Activated naive CD8-positive, alpha-beta T cell treated with anti-CD3 and anti-CD28 coated beads, Interleukin-2, amount 50 U/mL, for 16 hours (primary cell): Measurements from ENCODE around the gene AMN.

Experiments used
- DNase-seq: peaks from one replicate; pipeline ENCODE4 v3.0.0-alpha.2; 2020; ENCODE audit warnings: low read depth, low spot score

The AMN gene

DNA sequence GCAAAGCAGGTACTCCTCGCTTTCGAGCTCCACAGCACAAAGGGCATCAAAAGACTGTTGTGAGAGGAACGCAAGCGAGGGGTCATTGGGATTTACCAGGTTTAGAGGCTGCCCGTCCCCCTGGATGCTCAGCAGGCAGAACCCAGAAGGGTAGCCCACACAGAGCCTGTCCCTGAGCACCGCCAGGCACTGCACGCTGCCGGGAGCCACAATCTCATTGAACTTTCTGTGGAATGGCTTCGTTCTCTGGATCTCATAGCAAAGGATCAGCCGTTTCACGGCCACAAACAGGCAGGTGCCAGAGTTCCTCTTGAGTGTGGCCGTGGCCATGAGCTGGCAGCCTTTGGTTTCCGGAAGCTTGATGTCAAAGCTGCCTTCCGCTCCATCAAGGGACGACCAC, 21.5 kb downstream of the AMN start:
- no peak for DNase-seq

- DNase-seq: no peak
Observed at GRCh38 chr14:102944448-102945330, 22.2 kb downstream of the AMN start.

- DNase-seq: no peak
Observed at GRCh38 chr14:102945346-102946130, 23.1 kb downstream of the AMN start.

GRCh38 chr14:102947321-102948103, 25.0 kb downstream of the AMN start:
- no peak for DNase-seq

- no peak for DNase-seq
Observed at GRCh38 chr14:102948698-102949061, 26.2 kb downstream of the AMN start.

DNA sequence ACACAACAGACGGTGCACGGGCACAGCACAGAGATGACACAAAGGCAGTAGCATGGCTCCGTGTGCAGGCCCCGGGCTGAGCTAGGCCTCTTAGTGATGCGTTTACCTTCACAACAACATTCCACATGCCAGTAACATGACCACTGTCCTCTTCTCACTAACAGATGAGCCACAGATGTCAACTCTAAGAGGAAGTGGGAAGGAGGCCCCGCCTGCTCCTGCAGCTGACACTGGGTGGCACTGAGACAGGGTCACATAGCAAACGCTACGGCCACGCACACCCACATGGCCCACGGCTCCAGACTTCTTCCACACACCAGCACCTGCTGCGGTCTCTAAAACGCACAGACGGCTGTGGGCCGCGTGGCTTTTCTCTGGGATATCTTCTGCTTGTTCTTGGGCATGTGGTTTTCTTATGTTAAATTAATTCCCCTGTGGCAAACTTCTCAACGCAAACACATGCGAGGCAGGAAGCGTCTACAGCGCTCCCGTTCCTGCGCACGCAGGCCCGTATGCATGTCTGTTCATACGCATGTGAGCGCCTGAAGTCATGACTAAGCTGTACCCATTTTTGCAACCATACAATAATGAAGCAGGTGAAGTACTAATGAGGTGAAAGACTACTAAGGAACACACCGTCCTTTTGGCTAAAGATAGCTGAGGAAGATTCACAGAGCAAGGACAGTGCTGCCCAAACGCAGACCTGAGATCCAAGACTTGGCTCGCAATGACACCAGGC, 26.8 kb downstream of the AMN start:
- DNase-seq: no peak

DNA sequence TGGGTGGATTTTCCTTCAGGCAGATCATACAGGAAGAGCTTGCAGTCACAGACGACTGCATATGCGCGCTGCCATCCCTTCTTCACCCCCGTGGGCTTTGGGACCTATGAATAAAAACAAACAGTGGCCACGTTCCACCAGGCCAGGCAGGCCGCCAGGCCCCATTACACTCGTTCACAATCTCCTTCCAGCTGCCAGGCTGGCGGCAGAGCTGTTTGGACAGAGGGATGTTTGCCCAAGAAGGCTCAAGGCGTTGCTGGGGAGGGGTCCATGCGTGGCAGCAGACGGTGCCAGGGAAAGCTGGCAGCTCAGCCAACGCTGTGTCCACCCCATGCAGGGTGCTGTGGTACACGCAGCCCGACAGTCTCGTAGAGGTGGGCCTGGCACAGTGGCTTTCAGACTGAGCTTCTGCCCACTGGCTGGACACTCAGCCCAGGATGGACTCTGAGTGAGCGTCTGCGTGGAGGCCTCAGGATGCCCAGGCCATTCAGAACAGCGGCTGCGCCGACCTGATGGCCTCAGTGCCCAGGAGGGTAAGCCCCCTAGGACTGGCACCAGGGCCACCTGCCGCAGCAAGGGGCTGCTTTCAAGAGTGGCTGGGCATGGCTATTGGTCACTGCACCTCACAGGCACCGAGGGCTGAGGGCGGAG, 27.5 kb downstream of the AMN start:
- no peak for DNase-seq

DNA sequence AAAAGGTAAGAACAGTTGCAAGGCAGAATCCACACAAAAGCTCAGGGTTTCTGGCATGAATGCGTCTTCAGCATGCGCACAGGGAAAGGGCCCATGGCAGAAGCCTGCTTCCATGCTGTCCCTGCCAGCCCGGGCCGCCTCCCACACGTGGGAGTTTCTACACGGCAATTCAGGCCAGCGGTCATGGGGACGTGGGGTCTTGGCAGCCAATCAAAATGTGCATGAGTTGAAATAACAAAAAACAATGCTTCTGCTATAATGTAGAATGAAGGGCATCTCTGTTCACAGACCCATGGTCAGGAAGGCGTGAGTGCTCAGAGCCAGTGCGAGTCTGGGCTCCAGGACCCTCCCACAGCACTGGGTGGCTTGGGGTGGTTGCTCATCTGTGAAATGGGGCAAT, 28.6 kb downstream of the AMN start:
- no peak for DNase-seq

GRCh38 chr14:102951799-102952198, 29.3 kb downstream of the AMN start:
- DNase-seq: no peak

DNA sequence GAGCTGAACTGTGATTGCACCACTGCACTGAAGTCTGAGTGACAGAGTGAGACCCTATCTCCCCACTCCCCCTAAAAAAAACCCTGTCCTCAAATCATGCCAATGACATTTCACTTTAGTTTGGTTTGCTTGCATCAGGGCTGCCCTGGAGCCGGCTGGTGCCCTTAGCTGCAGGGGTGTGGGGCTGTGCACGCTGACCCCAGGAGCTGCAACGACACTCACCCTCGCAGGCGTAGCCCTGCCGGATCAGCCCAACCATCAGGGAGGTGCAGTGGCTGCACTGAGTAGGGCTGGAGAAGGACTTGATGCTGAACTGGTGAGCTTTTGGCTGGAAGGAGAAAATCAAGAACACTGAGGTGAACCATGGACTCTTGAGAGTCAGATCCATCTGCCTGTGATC, 29.8 kb downstream of the AMN start:
- no peak for DNase-seq

DNA sequence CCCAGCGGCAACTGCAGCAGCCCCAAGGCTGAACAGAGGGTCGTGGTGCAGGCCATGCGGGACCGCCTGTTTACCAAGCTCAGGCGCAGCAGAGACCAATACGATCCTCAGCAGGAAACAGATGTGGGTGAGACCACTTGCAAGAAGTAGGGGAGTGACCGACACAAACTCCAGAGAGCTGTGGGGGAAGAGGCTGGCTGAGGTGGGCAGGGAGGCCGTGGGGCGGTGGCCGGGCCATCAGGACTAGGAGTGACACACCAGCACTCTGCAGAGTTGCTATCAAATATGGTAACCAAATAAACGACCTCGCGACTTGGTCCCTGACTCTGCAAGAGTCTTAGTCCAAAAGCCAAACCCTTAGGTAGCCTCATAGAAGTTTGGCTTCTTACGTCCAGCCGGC, 30.6 kb downstream of the AMN start:
- no peak for DNase-seq

- DNase-seq: no peak
Observed at GRCh38 chr14:102954081-102954789, 31.8 kb downstream of the AMN start.

- no peak for DNase-seq
Observed at GRCh38 chr14:102955636-102956408, 33.4 kb downstream of the AMN start.

- DNase-seq: no peak
Observed at GRCh38 chr14:102957222-102957621, 34.8 kb downstream of the AMN start.

DNA sequence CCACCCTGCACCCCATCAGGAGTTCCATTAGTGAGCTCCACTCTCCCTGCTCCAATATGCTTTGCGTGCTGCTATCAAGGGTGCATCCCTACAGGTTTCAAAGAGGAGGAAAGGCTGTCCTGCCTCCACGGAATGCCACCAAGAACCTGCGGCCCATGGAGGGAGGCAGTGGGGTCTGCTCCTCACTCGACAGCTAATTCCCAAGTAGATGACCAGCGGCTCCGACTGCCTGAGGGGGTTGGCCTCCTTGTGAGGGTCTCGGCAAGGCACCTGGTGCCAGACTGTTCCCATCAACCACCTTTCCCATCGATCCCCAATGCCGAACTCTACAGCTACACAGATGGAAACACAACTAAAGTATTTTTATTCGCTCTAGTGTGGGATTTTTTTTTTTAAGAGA, 36.0 kb downstream of the AMN start:
- no peak for DNase-seq

GRCh38 chr14:102962111-102962627, 39.7 kb downstream of the AMN start:
- no peak for DNase-seq

DNA sequence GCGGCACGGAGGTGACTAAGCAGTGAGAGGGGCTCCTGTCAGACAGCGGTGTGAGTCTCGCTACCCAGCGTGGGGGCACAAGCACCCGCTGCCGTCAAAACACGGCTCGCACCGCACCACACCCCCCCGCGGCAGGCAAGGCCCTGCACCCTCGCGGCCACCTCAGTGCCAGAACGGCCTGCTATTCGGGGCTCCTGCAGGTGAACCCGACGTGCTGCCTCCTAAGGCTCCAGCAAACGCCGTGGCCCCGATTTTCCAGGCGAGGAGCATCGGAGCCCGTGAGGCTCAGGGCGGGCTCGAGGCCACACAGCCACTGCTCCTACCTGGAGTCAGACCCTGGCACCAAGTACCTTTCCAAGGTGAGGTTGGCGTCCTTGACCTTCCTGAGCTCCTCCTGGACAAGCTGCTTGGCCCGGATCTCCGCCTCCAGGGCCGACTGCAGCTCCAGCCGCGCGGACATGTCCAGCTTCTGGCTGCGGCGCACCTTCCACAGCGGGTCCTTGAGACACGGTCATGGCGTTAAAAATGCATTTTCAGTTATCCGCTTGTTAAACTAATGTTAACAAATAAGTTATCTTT, 41.8 kb downstream of the AMN start:
- DNase-seq: no peak

DNA sequence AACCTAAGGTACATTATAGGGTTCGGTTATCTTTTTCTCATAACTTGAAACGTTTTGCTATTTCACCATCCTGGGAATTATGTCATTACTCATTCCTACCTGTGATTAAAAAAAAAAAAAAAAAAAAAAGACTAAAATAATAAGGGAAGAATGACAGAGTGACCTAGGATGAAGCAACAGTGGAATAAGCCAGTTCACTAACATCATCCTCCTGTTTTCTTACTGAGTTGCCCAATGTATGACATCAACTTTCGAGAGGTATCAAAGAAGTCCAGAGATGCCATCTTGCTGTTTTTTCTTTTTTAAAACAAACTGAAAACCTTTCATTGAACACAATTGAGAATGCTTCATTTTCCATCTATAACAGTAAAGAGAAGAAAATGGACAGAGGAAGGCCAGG, 42.8 kb downstream of the AMN start:
- DNase-seq: no peak
